ENCODE results near the gene CPNE7.
"Not testable (repeated sequence)": the region's sequence is repeated elsewhere in the genome, so short reads cannot be mapped to it uniquely, and the experiment has no call there.

Gene CPNE7

DNA sequence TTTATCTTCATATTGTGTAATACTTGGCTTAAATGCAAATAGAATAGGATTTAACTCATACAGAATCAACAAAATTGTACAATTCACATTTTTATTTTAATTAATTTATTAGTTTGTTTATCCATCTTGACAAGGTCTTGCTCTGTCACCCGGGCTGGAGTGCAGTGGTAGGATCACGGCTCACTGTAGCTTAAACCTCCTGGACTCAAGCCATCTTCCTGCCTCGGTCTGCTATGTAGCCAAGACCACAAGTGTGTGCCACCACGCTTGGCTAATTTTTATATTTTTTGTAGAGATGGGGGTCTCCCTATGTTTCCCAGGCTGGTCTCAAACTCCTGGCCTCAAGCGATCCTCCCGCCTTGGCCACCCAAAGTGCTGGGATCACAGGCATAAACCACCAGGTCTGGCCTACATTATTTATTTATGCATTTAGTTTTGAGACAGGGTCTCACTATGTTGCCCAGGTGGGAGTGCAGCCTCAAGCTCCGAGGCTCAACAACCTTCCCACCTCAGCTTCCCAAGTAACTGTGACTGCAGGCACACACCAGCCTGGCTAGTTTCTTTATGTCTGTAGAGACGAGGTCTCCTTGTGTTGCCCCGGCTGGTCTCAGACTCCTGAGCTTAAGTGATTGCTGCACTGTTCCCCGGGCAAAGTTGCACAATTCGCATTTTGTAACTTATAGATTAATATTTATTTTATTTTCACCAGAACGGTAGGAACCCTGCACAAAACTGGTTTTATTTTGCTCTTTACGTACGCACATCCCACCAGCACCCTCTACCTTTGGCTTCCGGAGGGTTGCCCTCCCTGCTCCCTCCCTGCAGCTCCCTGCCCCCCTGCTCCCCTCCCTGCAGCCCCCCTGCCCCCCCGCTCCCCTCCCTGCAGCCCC lies 42.8 kb downstream of the CPNE7 start:
- no peaks in the 10 kb centered on the region for H3K36me3 Mint-ChIP-seq
- DNase-seq (ENCODE audit: low spot score in 2 of 2) (no peak), ATAC-seq (ENCODE audit: low read depth) (no peak)
- peaks cover 5% of the 10 kb centered on the region for H3K9me3 Mint-ChIP-seq
- no peak overlapping the region for H3K4me3 Mint-ChIP-seq
- peaks cover 7% of the 10 kb centered on the region for H3K4me1 Mint-ChIP-seq
- H3K27me3 Mint-ChIP-seq, result peaks cover 16% of the 10 kb centered on the region
- H3K27ac Mint-ChIP-seq, result no peak overlapping the region

DNA sequence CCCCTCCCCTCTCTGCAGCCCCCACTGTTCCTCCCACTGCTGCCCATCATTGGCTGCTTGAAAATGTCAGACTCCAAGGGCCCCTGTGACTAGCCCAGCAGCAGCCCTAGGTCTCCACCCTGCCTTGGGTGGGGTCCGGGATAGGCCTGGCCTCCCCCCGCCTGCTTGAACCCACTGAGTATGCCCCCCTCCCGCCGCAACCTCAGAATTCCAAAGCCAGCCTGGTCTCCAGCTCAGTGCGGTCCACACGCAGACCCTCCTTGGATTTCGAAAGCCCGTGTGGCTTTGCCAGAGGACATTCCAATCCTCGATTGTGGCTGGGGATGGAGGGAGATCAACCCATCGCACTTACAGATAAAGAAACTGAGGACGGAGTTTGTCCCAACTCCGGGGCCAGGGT lies 44.3 kb downstream of the CPNE7 start:
- no peaks in the 10 kb centered on the region for H3K36me3 Mint-ChIP-seq
- peaks cover 24% of the 10 kb centered on the region for H3K27me3 Mint-ChIP-seq
- no peak overlapping the region for H3K27ac Mint-ChIP-seq
- H3K4me3 Mint-ChIP-seq, result no peak overlapping the region
- peaks cover 7% of the 10 kb centered on the region for H3K4me1 Mint-ChIP-seq
- peaks cover 5% of the 10 kb centered on the region for H3K9me3 Mint-ChIP-seq
- DNase-seq (ENCODE audit: low spot score in 2 of 2) (no peak), ATAC-seq (ENCODE audit: low read depth) (no peak)

DNA sequence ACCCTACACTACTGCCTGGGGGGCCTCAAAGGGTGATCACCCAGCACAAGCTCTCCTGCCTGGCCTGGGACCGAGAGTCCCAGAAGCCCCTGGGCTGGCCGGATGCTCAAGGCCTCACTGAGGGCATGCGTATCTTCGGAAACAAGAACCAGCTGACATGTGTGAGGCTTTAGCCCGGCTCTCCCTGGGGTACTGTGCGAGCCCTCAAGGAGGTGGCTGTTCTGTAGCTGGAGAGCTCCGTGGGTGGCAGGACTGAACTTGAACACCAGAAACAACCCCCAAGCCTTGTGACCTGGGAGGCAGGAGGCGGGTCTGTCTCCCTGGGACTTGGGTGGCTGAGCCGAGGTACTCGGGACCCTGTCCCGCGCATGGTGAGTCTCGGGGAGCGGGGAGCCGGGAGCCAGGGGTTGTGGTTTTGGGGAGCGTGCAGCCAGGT lies 44.9 kb downstream of the CPNE7 start:
- peaks cover 7% of the 10 kb centered on the region for H3K4me1 Mint-ChIP-seq
- H3K27me3 Mint-ChIP-seq, result peaks cover 26% of the 10 kb centered on the region
- H3K9me3 Mint-ChIP-seq, result peaks cover 5% of the 10 kb centered on the region
- ATAC-seq (ENCODE audit: low read depth) (no peak), DNase-seq (ENCODE audit: low spot score in 2 of 2) (no peak)
- H3K4me3 Mint-ChIP-seq, result no peak overlapping the region
- H3K27ac Mint-ChIP-seq, result no peak overlapping the region
- H3K36me3 Mint-ChIP-seq, result no peaks in the 10 kb centered on the region

DNA sequence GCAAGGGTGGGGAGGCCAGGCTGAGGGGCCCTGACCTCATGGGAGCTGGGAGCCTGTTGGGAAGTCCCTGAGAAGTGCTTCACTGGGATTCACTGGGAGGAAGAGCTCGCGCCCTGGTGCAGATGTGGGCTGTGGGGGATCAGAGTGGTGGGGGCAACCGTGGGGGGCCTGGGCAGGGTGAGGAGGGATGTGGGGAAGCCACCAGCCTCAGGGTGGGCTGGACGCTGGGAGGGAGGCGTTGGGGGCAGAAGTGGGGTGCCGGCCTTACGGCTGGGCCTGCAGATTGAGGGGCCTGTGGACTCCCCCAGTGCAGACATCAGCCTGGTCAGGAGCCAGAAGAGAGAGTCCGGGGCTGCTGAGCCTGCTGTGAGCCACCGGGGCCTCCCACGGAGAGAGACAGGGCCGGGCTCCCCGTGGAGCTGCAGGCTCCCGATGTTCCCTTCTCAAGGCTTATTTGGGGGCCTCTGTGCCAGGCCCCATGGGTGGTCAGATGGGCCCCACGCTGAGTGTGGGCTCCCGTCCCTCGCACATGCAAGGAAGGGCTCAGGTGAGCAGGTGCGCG lies 45.7 kb downstream of the CPNE7 start:
- ATAC-seq (ENCODE audit: low read depth), result no peak
- DNase-seq (ENCODE audit: low spot score in 2 of 2), result no peak
- H3K27me3 Mint-ChIP-seq, result peaks cover 26% of the 10 kb centered on the region
- peaks cover 7% of the 10 kb centered on the region for H3K4me1 Mint-ChIP-seq
- H3K9me3 Mint-ChIP-seq, result peaks cover 5% of the 10 kb centered on the region
- no peaks in the 10 kb centered on the region for H3K36me3 Mint-ChIP-seq
- H3K27ac Mint-ChIP-seq, result no peak overlapping the region
- H3K4me3 Mint-ChIP-seq, result no peak overlapping the region

DNA sequence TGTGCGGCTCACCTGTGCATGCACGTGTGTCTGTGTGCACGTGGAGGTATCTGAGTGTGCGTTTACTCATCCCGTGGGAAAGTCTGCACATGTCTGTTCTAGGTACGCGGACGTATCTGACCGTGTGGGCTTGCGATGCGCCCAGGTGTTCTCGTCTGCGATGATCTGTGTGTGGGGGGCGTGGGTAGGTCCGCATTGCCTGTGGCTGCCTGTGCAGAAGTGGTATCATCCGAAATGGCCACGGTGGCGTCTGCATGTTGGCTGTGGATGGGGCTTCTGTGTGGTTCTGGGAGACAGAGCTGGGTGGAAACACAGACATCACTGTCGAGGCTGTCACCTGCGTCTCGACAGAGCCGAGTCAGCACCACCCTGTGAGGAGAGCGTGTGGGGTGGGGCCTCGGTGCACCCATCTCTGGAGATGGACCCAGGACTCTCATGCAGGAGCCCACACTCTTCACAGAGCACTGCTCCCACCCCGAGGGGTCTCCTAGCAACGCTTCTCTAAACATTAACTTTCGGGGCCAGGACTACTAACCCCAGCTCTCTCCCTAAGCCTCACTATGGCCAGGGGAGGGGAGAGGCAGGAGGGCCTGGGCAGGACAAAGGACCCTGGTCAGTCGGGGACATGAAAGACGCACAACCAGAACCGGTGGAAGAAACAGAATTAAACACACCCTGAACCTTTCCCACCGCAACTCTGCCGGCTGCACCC lies 46.3 kb downstream of the CPNE7 start:
- DNase-seq (ENCODE audit: low spot score in 2 of 2) (no peak), ATAC-seq (ENCODE audit: low read depth) (no peak)
- Mint-ChIP-seq H3K27ac (no peak overlapping the region), H3K4me3 (no peak overlapping the region), H3K36me3 (no peaks in the 10 kb centered on the region), H3K27me3 (peaks cover 26% of the 10 kb centered on the region), H3K4me1 (peaks cover 3% of the 10 kb centered on the region), H3K9me3 (peaks cover under 1% of the 10 kb centered on the region)

DNA sequence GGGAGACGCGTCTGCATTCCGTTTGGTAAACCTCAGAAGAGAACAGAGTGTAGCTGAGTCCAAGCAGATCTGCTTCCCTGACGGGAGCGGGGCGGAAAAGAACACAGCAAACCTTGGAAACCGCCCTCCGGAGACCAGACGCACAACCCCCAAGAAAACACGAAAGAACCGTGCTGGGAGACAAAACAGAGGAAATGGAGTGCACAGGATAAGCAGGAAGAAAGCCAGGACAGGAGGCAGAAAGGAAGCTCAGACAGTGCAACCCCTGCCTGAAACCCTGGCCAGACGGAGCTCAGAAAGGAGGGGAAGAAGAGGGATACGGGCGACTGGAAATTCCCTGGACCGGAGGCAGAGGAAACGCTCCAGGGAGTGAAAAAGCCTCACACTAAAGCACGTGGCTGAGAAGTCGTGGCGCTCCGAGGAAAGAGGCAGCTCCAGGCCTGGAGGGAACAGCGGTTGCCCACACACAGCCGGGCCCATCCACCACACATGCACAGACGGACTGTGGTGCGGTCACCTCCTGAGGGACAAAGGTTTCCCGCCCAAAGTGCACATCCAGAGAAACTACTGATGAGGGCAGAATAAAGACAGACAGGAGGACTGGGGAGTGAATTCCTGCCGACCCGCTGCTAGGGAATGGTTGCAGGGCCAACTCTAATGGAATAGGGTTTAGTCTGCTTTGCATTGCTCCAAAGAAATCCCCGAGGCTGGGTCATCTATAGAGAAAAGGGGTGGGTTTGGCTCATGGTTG lies 48.1 kb downstream of the CPNE7 start:
- no peaks in the 10 kb centered on the region for H3K36me3 Mint-ChIP-seq
- no peak overlapping the region for H3K4me3 Mint-ChIP-seq

DNA sequence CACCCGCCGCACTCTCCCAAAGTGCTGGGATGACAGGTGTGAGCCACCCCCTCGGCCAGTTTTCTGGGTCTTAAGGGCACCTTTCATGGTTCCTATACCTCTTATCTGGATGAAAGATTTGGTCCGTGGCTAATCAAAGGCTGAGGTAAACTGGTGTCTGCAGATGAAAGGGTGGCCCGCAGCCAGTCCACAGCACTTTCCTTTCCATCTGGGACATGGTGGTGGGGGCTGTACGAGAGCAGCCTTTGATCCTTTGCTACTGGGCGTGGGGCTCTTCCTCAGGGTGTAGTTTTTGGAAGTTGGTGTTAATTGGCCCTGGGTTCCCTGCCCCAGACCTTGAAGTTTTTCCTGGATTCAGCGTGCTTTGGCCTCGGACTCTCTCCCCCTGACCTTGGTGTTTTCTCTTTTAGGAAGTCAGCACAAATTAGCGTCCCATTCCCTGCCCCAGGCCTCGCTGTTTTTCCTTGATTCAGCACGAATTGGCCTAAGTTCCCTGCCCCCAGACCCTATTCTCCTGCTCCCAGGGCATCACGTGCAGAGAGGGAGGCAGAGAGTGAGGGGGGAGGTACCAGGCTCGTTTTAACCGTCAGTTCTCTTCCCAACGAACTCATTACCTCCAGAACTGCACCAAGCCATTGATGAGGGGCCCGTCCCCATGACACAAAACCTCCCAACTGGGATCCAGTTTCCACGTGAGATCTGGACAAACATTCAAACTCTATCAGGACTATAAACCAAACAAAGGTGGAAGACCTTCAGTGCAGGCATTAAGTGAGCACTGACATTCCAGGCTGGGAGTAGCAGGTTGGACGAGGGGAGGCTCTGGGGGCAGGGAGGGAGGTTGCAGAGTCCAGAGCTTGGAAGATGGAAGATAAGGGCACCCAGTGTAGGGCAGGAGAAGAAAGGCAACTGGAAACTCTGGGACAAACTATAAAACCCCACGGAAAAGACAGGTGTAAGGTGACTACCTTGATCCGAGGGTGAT lies 49.5 kb downstream of the CPNE7 start:
- H3K27me3 Mint-ChIP-seq, result peaks cover 31% of the 10 kb centered on the region
- ATAC-seq (ENCODE audit: low read depth) (no peak), DNase-seq (ENCODE audit: low spot score in 2 of 2) (no peak)
- no peak overlapping the region for H3K27ac Mint-ChIP-seq
- H3K9me3 Mint-ChIP-seq, result no peaks in the 10 kb centered on the region
- peaks cover 3% of the 10 kb centered on the region for H3K4me1 Mint-ChIP-seq
- H3K36me3 Mint-ChIP-seq, result no peaks in the 10 kb centered on the region
- H3K4me3 Mint-ChIP-seq, result no peak overlapping the region

More for the DNA sequence above, 48.1 kb downstream of the CPNE7 start:
- Mint-ChIP-seq H3K27me3 (peaks cover 26% of the 10 kb centered on the region), H3K27ac (no peak overlapping the region), H3K9me3 (no peaks in the 10 kb centered on the region), H3K4me1 (peaks cover 3% of the 10 kb centered on the region)
- DNase-seq (ENCODE audit: low spot score in 2 of 2) (no peak), ATAC-seq (ENCODE audit: low read depth) (no peak)

DNA sequence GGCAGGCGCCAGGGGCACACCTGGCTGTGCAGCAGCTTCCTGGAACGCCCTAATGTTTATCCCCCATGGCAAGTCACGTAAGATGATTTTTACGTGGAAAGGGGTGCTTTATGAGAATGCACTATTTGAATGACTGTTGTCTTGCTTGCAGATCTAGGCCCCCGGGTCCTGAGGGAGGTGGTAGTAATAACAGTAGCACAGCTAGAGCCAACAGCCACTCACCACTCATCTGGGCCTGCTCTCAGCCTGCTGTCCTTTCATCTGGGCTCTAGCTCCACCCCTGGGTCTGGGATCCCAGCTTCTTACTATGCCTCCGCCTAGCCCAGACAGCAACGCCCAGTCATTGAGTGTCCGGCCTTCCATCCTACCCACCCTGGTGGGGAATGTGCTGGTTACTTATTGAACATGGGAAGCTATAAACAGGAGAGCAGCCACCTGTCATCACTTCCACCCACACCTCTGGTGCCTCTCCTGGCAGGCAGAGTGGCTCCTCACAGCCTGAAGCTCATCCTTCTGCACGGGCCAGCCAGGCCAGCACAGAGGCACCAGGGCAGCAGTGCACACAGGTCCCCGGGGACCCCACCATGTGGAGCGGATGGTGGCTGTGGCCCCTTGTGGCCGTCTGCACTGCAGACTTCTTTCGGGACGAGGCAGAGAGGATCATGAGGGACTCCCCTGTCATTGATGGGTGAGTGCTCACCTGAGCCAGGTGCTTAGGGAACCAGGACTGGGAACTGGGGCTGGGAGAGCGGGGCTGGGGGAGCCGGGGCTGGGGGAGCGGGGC lies 54.5 kb downstream of the CPNE7 start:
- no peak for DNase-seq (ENCODE audit: low spot score in 2 of 2)
- ATAC-seq (ENCODE audit: low read depth), result no peak
- Mint-ChIP-seq H3K4me1 (no peaks in the 10 kb centered on the region), H3K4me3 (no peak overlapping the region), H3K36me3 (no peaks in the 10 kb centered on the region), H3K27me3 (peaks cover 14% of the 10 kb centered on the region), H3K27ac (no peak overlapping the region), H3K9me3 (no peaks in the 10 kb centered on the region)

DNA sequence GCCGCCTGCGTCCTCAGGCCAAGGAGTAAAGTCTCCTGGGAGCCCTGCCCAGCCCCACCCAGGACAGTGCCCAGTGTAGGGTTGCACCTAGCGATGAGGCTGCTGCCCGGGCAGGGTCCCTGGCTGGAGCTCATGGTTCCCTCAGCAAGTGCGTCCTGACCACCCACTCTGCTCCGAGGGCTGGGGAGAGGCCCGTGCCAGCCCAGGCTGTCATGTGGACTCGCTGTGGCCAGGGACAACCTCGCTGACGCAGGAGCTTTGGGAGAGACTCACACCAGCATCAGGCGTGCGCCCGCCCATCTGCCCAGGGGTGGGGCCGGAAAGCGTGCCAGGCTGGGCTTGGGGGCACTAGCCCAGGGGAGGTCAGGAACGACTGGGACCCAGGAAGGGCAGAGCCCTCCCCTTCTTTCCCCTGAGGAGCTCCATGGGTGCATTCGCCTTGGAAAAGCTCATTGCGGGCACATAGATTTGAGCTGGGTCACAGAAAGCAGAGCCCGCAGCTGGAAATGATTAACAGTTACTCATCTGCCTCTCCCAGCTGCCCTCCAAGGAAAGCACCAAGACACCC lies 57.6 kb downstream of the CPNE7 start:
- no peaks in the 10 kb centered on the region for H3K4me1 Mint-ChIP-seq
- no peaks in the 10 kb centered on the region for H3K36me3 Mint-ChIP-seq
- ATAC-seq (ENCODE audit: low read depth) (no peak), DNase-seq (ENCODE audit: low spot score in 2 of 2) (no peak)
- H3K9me3 Mint-ChIP-seq, result no peaks in the 10 kb centered on the region
- H3K4me3 Mint-ChIP-seq, result no peak overlapping the region
- H3K27me3 Mint-ChIP-seq, result peaks cover 13% of the 10 kb centered on the region
- no peak overlapping the region for H3K27ac Mint-ChIP-seq

DNA sequence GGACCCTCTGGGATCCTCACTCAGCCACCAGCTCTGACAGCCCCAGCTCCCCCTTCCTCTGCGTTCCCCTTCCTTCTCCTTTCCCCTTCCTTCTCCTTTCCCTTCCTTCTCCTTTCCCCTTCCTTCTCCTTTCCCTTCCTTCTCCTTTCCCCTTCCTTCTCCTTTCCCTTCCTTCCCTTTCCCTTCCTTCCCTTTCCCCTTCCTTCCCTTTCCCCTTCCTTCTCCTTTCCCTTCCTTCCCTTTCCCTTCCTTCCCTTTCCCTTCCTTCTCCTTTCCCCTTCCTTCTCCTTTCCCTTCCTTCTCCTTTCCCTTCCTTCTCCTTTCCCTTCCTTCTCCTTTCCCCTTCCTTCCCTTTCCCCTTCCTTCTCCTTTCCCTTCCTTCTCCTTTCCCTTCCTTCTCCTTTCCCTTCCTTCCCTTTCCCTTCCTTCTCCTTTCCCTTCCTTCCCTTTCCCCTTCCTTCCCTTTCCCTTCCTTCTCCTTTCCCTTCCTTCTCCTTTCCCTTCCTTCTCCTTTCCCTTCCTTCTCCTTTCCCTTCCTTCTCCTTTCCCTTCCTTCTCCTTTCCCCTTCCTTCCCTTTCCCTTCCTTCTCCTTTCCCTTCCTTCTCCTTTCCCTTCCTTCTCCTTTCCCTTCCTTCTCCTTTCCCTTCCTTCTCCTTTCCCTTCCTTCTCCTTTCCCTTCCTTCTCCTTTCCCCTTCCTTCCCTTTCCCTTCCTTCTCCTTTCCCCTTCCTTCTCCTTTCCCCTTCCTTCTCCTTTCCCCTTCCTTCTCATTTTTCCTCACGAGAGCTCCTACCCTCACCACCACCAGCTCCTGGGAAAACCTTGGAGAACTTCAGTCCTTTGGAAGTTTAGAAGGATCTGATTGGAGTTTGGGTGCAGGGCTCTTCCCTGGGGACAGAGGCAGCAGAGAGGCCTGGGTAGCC lies 59.2 kb downstream of the CPNE7 start:
- not testable (repeated sequence) for H3K4me1 Mint-ChIP-seq; H3K9me3 Mint-ChIP-seq; H3K27ac Mint-ChIP-seq; H3K4me3 Mint-ChIP-seq; H3K36me3 Mint-ChIP-seq; ATAC-seq (ENCODE audit: low read depth); DNase-seq (ENCODE audit: low spot score in 2 of 2)
- peaks cover 12% of the 10 kb centered on the region for H3K27me3 Mint-ChIP-seq

DNA sequence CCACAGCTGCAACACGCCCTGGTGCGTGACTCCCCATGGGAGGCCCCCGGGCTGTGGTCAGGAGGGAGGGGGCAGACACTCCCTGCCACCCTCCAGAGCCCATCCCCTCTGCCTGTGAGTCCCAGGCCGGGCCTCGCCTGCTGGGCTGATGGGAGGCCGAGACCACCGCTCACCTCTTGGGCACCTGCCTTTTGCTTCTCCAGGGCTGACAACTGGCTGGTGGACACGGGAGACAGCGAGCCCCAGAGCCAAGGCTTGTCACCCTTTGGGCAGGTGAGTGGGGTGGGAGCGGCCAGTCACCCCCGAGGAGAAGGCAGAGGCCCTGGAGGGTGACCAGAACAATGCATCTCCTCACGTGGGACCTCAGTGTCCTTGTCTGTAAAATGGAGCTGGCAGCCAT lies 61.1 kb downstream of the CPNE7 start:
- H3K27me3 Mint-ChIP-seq, result peaks cover 5% of the 10 kb centered on the region
- no peak overlapping the region for H3K27ac Mint-ChIP-seq
- no peaks in the 10 kb centered on the region for H3K36me3 Mint-ChIP-seq

More for the DNA sequence above, 61.1 kb downstream of the CPNE7 start:
- ATAC-seq (ENCODE audit: low read depth) (no peak), DNase-seq (ENCODE audit: low spot score in 2 of 2) (no peak)
- Mint-ChIP-seq H3K4me1 (peaks cover 6% of the 10 kb centered on the region), H3K9me3 (no peaks in the 10 kb centered on the region), H3K4me3 (no peak overlapping the region)

All from memory B cell (primary cell).